Measurements from ENCODE around the gene TMEM131L.

TMEM131L gene

DNA sequence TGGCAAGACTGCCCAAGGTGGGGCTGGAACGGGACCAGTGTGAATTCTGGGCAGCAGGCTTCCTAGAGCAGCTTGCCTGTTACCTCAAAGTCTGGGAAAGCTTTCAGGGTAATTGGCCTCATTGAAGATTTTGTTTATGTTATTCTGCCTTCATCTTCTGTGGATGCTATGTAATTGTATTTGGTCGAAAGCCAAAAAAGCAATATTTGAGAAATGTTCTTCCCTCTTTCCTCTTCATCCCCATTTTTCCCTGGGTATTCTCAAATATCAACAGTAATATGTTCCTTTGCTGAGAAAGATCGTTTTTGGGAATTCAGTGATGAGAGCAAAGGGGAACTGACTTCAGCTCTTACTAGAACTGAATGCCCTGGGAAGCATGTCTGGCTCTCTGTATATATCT lies 12.9 kb downstream of the TMEM131L start:
- TF ChIP-seq, protein P1, sequence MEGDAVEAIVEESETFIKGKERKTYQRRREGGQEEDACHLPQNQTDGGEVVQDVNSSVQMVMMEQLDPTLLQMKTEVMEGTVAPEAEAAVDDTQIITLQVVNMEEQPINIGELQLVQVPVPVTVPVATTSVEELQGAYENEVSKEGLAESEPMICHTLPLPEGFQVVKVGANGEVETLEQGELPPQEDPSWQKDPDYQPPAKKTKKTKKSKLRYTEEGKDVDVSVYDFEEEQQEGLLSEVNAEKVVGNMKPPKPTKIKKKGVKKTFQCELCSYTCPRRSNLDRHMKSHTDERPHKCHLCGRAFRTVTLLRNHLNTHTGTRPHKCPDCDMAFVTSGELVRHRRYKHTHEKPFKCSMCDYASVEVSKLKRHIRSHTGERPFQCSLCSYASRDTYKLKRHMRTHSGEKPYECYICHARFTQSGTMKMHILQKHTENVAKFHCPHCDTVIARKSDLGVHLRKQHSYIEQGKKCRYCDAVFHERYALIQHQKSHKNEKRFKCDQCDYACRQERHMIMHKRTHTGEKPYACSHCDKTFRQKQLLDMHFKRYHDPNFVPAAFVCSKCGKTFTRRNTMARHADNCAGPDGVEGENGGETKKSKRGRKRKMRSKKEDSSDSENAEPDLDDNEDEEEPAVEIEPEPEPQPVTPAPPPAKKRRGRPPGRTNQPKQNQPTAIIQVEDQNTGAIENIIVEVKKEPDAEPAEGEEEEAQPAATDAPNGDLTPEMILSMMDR (conservative IDR thresholded peaks at IDR 0.05; ENCODE audit: low read depth), result no peak
- ChIA-PET POLR2A (ENCODE audit: low non-redundant PET) (no interaction called here), CTCF (no interaction called here)
- DNase-seq (ENCODE audit: low spot score), result no peak
- no peak overlapping the region for H3K27ac ChIP-seq

DNA sequence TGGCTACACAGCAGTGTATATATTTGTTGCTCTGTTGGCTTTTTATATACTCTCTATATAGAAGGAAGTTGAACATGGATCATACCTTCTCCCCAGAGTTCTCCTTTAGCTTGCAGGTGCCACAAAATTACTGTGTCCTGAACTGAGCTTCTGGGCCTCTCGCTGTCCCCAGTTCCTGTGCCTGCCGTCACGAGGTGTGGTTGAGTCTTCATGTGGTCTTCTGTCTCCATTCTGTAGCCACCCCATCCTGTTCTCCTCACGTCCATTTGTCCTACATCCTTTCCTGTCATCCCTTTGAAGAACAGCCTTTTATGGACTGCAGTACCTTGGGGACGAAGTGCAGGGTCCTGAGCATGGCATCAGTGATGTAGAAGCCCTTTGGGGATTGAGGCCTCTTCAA lies 14.5 kb downstream of the TMEM131L start:
- H3K27ac ChIP-seq, result no peak overlapping the region
- TF ChIP-seq, protein P1 (conservative IDR thresholded peaks at IDR 0.05; ENCODE audit: low read depth), result no peak
- ChIA-PET CTCF (interaction anchor here (0.6 to 1.4 kb wide), 2 partner anchors 14 to 48 kb away, joined by 3 read pairs; no protein-coding TSS in a partner anchor), POLR2A (ENCODE audit: low non-redundant PET) (no interaction called here)
- DNase-seq (ENCODE audit: low spot score), result no peak

DNA sequence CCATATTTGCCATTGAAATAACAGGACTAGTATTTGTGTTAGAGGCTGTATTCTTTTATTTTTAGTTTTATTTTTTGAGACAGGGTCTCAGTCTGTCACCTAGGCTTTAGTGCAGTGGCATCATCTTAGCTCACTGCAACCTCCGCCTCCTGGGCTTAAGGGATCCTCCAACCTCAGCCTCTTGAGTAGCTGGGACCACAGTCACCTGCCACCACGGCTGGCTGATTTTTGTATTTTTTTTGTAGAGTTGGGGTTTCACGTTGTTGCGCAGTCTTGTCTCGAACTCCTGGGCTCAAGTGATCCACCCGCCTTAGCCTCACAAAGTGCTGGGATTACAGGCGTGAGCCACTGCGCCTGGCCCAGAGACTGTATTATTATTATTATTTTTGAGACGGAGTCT lies 15.3 kb downstream of the TMEM131L start:
- CTCF ChIA-PET, result interaction anchor here (0.7 to 1.4 kb wide), 2 partner anchors 49 to 65 kb away, joined by 3 to 5 read pairs; no protein-coding TSS in a partner anchor
- POLR2A ChIA-PET (ENCODE audit: low non-redundant PET), result no interaction called here
- H3K27ac ChIP-seq, result no peak overlapping the region
- no peak for DNase-seq (ENCODE audit: low spot score)
- TF ChIP-seq, protein P1 (conservative IDR thresholded peaks at IDR 0.05; ENCODE audit: low read depth), result no peak

DNA sequence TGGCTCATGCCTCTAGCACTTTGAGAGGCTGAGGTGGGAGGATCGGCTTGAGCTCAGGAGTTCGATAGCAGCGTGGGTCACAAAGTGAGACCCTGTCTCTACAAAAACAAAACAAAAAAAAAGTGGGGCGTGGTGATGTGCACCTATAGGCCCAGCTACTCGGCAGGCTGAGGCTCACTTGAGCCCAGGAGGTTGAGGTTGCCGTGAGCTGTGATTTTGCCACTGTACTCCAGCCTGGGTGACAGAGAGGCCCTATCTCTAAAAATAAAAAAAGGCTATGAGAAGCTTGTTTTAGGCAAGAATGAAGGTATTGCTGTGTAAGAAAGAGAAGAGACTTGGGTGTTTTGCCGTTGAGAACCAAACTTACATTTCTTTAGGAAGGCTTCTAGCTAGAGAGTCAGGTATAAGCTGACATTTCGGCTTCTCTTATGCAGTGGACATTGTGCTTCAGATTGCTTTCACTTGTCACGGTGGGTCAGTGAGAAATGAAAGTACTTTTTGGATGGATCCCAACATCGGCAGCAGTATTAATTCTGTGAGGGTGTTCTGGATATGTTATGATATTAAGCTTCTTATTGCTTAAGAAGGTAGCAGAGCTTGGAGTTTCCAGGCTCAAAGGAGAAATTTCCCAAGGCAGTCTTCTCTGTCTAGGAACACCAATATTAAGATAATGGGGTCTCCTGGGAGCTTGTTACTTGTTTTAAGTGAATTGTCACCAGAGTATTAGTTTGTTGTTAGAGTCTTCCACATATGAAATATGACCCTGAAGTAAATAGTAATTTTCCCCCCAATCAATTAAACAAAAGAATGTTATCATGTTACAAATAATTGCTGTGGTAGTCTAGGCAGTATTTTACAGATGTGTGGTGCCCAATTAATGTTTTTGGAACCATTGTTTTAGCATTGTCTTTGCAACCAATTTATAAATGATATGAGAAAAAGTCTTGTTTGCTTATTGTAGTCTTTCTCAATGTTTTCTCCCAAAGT lies 17.6 kb downstream of the TMEM131L start:
- no peak for DNase-seq (ENCODE audit: low spot score)
- no peak overlapping the region for H3K27ac ChIP-seq
- TF ChIP-seq, protein P1 (conservative IDR thresholded peaks at IDR 0.05; ENCODE audit: low read depth), result no peak
- ChIA-PET POLR2A (ENCODE audit: low non-redundant PET) (no interaction called here), CTCF (interaction anchor here (0.9 to 1.1 kb wide), 2 partner anchors 16 to 18 kb away, joined by 3 read pairs; partner anchors contain the start of gene TMEM131L)

DNA sequence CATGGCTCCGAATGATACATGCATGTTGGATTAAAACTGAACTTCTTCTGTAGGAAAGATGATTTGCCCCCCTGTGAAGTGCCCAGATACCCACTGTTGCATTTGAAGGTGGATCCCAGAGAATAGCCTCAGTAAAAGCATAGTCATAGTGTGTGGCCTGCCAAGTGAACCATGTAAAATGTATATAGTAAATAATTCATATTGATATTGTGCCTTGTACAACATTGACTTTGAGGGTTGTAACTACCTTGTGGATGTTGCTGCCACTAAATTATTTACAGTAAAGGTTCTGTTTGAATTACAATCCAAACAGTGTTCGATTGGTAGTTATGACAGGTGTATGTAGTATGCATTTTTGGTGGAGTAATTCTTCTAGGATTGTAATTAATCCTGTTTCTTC lies 19.2 kb downstream of the TMEM131L start:
- ChIA-PET CTCF (no interaction called here), POLR2A (ENCODE audit: low non-redundant PET) (no interaction called here)
- no peak for DNase-seq (ENCODE audit: low spot score)
- H3K27ac ChIP-seq, result no peak overlapping the region
- TF ChIP-seq, protein P1 (conservative IDR thresholded peaks at IDR 0.05; ENCODE audit: low read depth), result no peak

DNA sequence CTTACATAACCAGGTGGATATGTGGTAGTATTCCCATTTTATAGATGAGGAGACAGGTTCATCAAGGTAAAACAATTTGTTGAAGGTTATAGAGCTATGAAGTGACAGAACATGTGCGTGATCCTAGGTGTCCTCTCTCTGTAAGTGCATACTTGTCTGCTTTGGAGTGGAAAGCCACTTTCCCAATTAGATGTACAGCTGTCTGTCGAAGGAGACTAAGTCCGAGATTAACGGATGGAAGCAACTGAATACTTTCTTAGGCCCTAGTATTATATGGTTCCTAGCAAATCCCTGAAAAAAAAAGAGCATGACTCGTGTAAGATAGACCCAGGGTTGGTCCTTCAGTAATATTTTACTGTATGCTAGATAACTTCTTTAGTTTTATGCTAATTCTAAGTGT lies 19.7 kb downstream of the TMEM131L start:
- H3K27ac ChIP-seq, result peak overlapping the region; percentile 93; the same call in 1 of the 2 replicates
- TF ChIP-seq, protein P1 (conservative IDR thresholded peaks at IDR 0.05; ENCODE audit: low read depth), result no peak
- DNase-seq (ENCODE audit: low spot score), result no peak
- ChIA-PET POLR2A (ENCODE audit: low non-redundant PET) (no interaction called here), CTCF (interaction anchor here (0.8 kb wide), 1 partner anchor 72 kb away, joined by 3 read pairs; no protein-coding TSS in a partner anchor)

Data from RWPE1 (cell line).